HG03066 (cell line): ENCODE measurements around the gene NINJ2.

Experiments used
- ATAC-seq: cut with Tn5 transposase; IDR thresholded peaks from one replicate; pipeline ENCODE4 v1.9.1; 2021; ENCODE audit warnings: low read depth; ENCODE audit not compliant: unreplicated experiment

Gene NINJ2

GRCh38 chr12:558580-558979 lies 104.7 kb downstream of the NINJ2 start:
- ATAC-seq: no peak

GRCh38 chr12:556498-556897 lies 106.7 kb downstream of the NINJ2 start:
- ATAC-seq: no peak

DNA sequence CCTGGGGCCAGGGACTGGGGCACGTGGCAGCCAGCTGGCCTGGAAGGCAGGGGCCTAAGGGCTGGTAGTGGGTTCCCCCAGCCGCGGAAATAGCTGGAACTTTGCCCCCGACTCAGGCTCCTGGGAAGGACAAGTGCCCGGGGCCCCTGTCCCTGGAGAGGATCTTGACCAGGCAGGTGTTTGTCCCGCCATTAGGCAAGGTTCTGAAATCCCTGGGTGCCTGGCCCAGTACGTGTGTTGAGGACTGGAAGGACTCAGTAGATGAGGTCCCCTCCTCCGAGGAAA lies 109.3 kb downstream of the NINJ2 start:
- no peak for ATAC-seq

DNA sequence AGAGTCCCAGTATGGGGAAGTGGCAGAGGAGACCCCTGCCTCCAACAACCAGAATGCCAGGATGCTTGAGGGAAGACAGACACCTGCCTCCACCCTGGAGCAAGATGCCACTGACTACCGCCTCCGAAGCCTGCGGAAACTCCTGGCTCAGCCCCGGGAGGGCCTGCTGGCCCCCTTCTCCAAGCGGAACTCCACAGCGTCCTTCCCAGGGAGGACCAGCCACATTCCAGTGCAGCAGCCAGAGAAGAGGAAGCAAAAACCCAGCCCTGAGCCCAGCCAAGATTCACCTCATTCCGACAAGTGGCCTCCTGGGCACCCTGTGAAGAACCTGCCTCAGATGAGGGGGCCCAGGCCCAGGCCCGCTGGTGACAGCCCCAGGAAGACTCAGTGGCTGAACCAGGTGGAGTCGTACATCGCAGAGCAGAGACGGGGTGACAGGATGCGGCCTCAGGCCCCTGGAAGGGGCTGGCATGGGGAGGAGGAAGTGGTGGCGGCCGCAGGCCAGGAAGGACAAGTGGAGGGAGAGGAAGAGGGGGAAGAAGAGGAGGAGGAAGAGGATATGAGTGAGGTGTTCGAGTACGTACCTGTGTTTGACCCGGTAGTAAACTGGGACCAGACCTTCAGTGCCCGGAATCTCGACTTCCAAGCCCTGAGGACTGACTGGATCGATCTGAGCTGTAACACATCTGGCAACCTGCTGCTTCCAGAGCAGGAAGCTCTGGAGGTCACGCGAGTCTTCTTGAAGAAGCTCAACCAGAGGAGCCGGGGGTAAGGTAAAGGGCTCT lies 109.8 kb downstream of the NINJ2 start:
- no peak for ATAC-seq

DNA sequence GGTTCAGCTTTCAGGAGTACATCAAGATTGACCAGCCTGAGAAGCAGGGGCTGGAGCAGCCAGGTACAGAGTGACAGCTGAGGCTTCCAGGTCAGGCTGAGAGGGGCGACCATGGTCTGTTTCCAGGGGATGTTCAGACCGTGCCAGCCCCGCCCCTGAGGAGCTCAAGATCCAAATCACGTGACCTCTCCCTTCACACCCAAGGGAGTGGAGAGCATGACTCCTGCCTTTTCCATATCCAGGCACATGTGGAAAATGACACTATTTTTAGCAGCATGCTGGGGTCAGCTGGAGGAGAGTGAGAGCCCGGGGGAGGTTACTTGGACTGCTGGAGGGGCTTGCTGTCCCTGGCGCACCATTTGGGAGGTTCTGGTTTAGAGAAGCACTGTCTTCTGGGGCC lies 110.8 kb downstream of the NINJ2 start:
- ATAC-seq: no peak

DNA sequence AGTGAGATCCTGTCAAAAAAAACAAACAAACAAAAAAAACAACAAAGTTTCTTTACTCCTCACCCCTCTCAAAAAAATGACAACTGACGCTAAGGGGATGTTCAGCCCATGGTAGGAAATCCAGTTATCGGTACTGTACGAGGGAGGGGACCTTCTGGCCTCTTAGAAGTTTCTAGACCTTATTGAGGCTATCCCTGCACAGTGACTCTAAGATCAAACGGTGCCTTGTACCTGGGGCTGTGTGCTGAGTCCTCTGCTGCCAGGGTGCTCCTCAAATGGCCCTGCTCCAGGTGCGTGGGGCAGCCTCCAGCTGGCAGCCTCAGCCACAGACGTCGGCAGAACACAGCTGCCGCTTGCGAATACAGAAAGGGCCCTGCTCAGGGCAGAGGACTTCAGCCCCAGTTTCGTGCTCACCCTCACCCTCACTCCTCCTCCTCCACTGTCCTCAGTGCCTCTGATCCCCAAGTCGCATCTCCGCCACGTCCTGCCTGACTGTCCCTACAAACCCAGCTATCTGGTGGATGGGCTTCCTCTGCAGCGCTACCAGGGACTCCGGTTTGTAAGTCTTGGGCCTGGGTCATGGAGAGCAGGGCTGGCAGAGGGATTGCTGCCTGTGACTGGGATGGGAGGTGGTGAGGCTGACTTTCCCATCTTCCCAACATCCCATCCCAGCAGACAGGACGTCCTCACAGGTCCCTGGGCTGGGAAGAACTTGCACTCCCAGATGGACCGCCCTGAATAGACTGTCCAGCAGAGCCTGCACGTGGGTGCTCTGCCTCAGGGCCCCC lies 112.6 kb downstream of the NINJ2 start:
- ATAC-seq: no peak

DNA sequence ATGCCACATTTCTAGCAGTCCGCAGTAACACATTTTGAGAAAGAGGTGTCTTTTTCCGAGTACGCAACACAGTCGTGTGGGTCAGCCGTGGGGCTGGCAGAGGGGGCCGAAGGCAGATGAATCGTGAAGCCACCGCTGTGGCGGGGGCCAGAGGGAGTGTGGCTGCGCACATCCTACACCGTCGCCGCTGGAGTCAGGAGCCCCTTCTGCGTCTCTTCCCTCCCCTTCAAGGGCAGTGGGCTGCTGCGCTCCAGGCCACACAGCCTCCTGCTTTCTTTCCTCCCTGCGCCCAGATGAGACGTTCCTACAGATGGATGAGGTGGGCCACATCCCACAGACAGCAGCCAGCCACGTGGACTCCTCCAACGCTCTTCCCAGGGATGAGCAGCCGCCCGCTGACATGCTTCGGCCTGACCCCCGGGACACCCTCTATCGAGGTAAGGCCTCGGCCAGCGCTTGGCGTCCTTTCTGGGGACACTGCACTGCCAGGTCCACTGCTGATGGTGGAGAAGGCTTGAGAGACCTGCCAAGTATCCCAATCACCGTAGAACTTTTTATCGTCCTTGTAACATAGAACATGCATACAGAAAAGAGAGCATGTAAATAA lies 113.7 kb downstream of the NINJ2 start:
- no peak for ATAC-seq

DNA sequence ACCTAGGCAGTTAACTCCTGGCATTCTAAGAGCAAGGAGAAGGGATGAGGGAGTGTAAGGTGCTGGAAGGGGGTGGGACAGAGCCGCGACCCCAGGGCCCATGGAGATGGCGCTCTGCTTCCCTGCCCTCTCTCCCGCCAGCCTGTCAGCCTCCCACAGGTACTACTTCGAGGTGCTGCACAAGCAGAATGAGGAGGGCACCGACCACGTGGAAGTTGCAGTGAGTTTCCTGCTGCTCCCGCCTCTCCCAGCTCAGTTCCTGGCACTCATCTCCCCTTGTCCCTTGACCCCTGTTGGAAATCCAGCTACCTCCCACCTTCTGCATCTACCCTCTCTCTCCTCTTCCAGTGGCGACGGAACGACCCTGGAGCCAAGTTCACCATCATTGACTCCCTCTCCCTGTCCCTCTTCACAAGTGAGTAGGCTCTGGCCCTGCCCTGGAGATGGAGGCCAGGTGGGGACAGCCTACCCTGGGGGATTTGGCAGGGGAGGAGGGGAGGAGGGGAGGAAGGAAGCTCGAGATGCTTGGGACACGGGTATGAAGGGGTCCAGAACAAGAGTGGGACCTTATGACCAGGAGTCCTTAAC lies 115.3 kb downstream of the NINJ2 start:
- no peak for ATAC-seq

GRCh38 chr12:546920-547845 lies 116.1 kb downstream of the NINJ2 start:
- ATAC-seq: no peak

- no peak for ATAC-seq
Observed at GRCh38 chr12:546265-546919, 116.9 kb downstream of the NINJ2 start.

GRCh38 chr12:545835-546234 lies 117.4 kb downstream of the NINJ2 start:
- ATAC-seq: no peak

- ATAC-seq: no peak
Observed at GRCh38 chr12:544941-545635, 118.2 kb downstream of the NINJ2 start.

- ATAC-seq: no peak
Observed at GRCh38 chr12:544142-544541, 119.1 kb downstream of the NINJ2 start.

GRCh38 chr12:543114-543451 lies 120.2 kb downstream of the NINJ2 start:
- no peak for ATAC-seq

DNA sequence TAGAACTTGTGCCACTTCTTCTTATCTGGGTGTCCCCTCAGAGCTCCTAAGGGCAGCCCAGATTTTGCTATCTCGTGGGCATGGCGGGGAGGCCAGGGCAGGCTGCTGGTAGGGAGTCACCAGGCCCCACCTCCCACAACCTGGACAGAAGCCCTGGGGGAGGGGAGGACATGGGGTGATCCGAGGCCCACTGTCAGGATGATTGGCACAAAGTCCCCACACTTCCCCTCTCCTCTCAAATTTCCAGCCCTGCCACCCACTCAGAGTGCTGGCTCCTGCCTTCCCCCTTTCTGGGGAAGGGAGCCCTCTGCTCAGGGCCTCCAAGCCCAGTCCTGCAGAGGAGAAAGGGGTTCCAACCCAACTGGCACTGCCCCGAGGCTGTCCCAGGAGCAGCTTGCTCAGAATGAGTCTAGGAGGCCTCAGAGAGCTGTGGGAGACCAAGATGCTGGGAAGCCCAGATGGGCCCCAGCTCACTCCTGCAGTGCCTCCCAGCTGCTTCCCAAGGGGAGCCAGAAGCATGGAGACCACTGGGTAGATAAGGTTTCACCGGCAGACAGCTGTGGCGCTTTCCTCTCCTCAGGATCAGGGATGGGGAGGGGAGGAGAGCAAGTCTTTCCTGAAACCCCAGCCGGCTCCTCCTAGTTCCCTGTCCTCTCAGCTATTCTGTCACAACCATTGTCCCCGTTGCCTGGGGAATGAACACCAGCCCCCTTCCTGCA lies 120.7 kb downstream of the NINJ2 start:
- no peak for ATAC-seq

- no peak for ATAC-seq
Observed at GRCh38 chr12:541676-542324, 121.4 kb downstream of the NINJ2 start.

DNA sequence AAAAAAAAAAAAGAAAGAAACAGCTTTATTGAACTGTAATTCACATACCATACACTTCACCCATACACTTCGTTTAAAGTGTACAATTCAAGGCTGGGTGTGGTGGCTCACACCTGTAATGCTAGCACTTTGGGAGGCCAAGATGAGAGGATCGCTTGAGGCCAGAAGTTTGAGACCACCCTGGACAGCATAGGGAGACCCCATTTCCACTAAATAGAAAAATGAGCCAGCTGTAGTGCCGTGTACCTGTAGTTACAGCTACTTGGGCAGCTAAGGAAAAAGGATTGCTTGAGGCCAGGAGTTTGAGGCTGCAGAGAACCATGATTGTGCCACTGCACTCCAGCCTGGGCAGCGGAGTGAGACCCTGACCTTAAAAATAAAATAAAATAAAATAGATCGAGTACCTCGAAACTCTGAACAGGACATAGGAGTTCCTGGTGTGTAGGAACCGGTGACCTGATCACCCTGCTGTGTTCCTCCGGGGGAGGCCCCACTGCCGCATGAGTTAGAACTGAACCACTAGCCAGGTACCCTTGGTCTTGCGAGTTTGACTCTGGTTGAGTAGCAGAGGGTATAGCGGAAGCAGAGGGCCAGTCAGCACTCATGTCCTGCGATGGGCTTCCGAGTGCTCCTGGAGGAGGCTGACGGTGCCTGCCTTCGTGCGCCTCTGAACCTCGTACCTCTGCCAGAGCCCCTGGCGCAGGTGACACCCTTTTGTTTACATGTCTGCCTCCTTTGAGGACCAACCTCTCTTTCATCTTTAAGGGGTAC lies 123.5 kb downstream of the NINJ2 start:
- ATAC-seq: no peak
